ENCODE data around the gene IFT80.

DNA sequence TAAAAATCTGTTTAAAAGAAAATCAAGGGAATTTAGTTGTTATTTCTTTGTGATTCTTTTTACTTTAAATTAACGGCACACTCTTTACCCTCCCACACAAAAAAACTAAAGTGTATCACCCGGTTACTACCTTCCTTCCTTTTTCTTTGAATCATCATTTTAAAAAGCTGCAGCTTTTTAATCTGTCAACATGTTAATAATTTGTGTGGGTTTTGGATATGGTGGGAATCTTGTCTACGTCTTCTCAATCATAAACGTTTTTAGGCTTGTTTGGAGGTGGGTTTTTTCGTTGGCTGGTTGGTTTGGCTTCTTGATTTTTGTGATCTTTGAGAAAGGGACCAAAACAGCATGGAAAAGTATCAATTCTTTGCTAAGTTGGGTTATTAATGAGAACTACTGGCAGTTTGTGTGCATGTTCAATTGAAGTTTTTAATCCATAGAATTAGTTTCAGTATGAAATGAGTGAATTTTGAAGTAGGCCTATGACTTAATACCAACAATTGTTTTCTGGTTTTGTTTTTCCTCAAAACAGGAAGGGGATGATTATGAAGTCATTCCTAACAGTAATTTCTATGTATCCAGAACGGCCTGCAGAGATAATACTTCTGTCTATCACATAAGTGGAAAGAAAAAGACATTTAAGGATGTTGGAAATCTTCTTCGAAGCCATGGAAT is 4.9 kb upstream of the IFT80 start:
- TF ChIP-seq, protein P1, sequence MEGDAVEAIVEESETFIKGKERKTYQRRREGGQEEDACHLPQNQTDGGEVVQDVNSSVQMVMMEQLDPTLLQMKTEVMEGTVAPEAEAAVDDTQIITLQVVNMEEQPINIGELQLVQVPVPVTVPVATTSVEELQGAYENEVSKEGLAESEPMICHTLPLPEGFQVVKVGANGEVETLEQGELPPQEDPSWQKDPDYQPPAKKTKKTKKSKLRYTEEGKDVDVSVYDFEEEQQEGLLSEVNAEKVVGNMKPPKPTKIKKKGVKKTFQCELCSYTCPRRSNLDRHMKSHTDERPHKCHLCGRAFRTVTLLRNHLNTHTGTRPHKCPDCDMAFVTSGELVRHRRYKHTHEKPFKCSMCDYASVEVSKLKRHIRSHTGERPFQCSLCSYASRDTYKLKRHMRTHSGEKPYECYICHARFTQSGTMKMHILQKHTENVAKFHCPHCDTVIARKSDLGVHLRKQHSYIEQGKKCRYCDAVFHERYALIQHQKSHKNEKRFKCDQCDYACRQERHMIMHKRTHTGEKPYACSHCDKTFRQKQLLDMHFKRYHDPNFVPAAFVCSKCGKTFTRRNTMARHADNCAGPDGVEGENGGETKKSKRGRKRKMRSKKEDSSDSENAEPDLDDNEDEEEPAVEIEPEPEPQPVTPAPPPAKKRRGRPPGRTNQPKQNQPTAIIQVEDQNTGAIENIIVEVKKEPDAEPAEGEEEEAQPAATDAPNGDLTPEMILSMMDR (optimal IDR thresholded peaks at IDR 0.05 in 1 of 3, IDR thresholded peaks at IDR 0.05 in 1 of 3, conservative IDR thresholded peaks at IDR 0.05 in 1 of 3; ENCODE audit: extremely low read depth in 1 of 3, insufficient read depth in 2 of 3, low read length in 3 of 3): no peak
- no peak for TF ChIP-seq EZH2 (IDR thresholded peaks at IDR 0.05; ENCODE audit: low read length)

Measured in keratinocyte (primary cell).